Measurements from ENCODE around the gene CACNA1C. TPM values are rescaled to one million over a fixed set of nuclear protein-coding genes. Genes with fewer than 3 reads are reported as not detected.

CACNA1C gene
- total RNA-seq, 1 donor from 2014 or later, result 15.6 TPM

GRCh38 chr12:2112401-2112800 is 59.6 kb downstream of the CACNA1C start:
- Histone ChIP-seq H3K9me3 (no peaks in the 10 kb centered on the region), H3K4me3 (no peak overlapping the region), H3K36me3 (no peaks in the 10 kb centered on the region), H3K4me1 (peaks cover 3% of the 10 kb centered on the region), H3K27ac (no peak overlapping the region), H3K27me3 (no peaks in the 10 kb centered on the region)
- no peak for ATAC-seq
- no peak for TF ChIP-seq CTCF (IDR thresholded peaks at IDR 0.05)
- intact Hi-C loops (cut with DNase I), result no loop called here
- DNase-seq, result peak; percentile 21

GRCh38 chr12:2113119-2113912 is 60.5 kb downstream of the CACNA1C start:
- Histone ChIP-seq H3K4me1 (peaks cover 4% of the 10 kb centered on the region), H3K36me3 (no peaks in the 10 kb centered on the region), H3K27ac (no peak overlapping the region), H3K4me3 (no peak overlapping the region), H3K27me3 (no peaks in the 10 kb centered on the region), H3K9me3 (no peaks in the 10 kb centered on the region)
- TF ChIP-seq CTCF (IDR thresholded peaks at IDR 0.05), result no peak
- ATAC-seq (peak; percentile 19), DNase-seq (peak; percentile 64)
- intact Hi-C loops (cut with DNase I), result no loop called here

GRCh38 chr12:2114071-2114470 is 61.3 kb downstream of the CACNA1C start:
- peaks cover 11% of the 10 kb centered on the region for H3K4me1 ChIP-seq
- H3K27ac ChIP-seq, result no peak overlapping the region

GRCh38 chr12:2115101-2115845 is 62.5 kb downstream of the CACNA1C start:
- no peak for ATAC-seq
- no peaks in the 10 kb centered on the region for H3K9me3 ChIP-seq
- no peaks in the 10 kb centered on the region for H3K27me3 ChIP-seq
- H3K4me1 ChIP-seq, result peaks cover 18% of the 10 kb centered on the region
- H3K27ac ChIP-seq, result no peak overlapping the region
- no peak overlapping the region for H3K4me3 ChIP-seq
- intact Hi-C loops (cut with DNase I), result no loop called here
- peak; percentile 63 for DNase-seq
- no peak for TF ChIP-seq CTCF (IDR thresholded peaks at IDR 0.05)
- no peaks in the 10 kb centered on the region for H3K36me3 ChIP-seq

More at GRCh38 chr12:2114071-2114470, 61.3 kb downstream of the CACNA1C start:
- Histone ChIP-seq H3K36me3 (no peaks in the 10 kb centered on the region), H3K9me3 (no peaks in the 10 kb centered on the region), H3K27me3 (no peaks in the 10 kb centered on the region), H3K4me3 (no peak overlapping the region)
- intact Hi-C loops (cut with DNase I), result no loop called here
- ATAC-seq (no peak), DNase-seq (peak; percentile 25)
- no peak for TF ChIP-seq CTCF (IDR thresholded peaks at IDR 0.05)

GRCh38 chr12:2117541-2117940 is 64.8 kb downstream of the CACNA1C start:
- H3K4me3 ChIP-seq, result no peak overlapping the region
- no peak for TF ChIP-seq CTCF (IDR thresholded peaks at IDR 0.05)
- H3K36me3 ChIP-seq, result no peaks in the 10 kb centered on the region
- intact Hi-C loops (cut with DNase I), result no loop called here
- H3K27ac ChIP-seq, result no peak overlapping the region
- peak; percentile 50 for DNase-seq
- H3K4me1 ChIP-seq, result peaks cover 15% of the 10 kb centered on the region
- H3K27me3 ChIP-seq, result no peaks in the 10 kb centered on the region
- no peaks in the 10 kb centered on the region for H3K9me3 ChIP-seq
- no peak for ATAC-seq

Data from upper lobe of right lung (tissue), 1 donor.